Activated CD8-positive, alpha-beta memory T cell treated with anti-CD3 and anti-CD28 coated beads for 48 hours (primary cell): ENCODE measurements around the gene RPP40.
"Not testable (repeated sequence)": the region's sequence is repeated elsewhere in the genome, so short reads cannot be mapped to it uniquely, and the experiment has no call there.

ENCODE experiments used
- DNase-seq, 3 experiments: peaks; one replicate each; pipeline ENCODE4 v3.0.0-alpha.2; 2020; ENCODE audit warnings: low read depth in 2 of 3, low spot score in 2 of 3

Gene RPP40

GRCh38 chr6:5020142-5020541, 16.3 kb upstream of the RPP40 start:
- no peak for DNase-seq

GRCh38 chr6:5014072-5014561, 10.3 kb upstream of the RPP40 start:
- DNase-seq = no peak

GRCh38 chr6:5012519-5012918, 8.7 kb upstream of the RPP40 start:
- no peak for DNase-seq

GRCh38 chr6:5011346-5011745, 7.5 kb upstream of the RPP40 start:
- DNase-seq = no peak

- DNase-seq = no peak
Measured at GRCh38 chr6:5007531-5007930, 3.7 kb upstream of the RPP40 start.

DNA sequence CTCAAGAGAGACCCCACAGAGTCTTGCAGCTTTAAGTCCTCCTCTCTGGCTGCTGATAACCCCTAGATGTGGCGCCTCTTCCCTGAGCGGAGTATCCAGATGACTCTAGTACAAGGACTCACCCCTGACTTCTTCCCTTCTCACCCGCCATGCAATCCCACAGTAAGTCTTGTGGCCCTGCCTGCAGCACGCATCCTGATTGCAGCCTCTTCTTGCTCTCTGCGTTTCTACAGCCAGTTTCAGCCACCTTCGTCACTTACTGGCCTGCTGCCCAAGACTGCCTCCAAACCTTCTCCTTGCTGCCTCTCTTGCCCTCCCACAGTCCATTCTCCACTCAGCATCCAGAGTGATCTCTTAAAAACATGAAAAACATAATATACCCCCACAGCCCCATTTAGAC, 2.4 kb upstream of the RPP40 start:
- no peak for DNase-seq

- not testable (repeated sequence) for DNase-seq
Measured at GRCh38 chr6:5005038-5005433, 1.2 kb upstream of the RPP40 start.

GRCh38 chr6:5004373-5005037, 668 bp upstream of the RPP40 start:
- no peak for DNase-seq

DNA sequence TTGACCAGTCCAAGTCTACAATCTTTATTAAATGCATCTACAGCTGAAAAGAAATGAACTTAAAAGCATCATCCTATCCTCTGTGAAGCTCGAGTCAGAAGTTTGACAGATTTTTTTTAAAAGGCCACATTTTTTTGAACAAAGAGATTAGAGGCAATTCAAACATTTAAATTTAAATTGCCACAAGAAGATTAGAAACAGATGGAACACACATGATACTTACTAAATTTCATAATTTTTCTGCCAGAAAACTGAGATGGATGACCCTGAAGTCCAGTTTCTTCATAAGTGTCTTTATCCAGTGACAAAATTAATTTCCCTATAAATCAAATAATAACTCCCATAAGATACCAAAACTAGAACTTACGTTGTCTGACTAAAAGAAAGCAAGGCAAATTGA, 4.3 kb downstream of the RPP40 start:
- DNase-seq = no peak

DNA sequence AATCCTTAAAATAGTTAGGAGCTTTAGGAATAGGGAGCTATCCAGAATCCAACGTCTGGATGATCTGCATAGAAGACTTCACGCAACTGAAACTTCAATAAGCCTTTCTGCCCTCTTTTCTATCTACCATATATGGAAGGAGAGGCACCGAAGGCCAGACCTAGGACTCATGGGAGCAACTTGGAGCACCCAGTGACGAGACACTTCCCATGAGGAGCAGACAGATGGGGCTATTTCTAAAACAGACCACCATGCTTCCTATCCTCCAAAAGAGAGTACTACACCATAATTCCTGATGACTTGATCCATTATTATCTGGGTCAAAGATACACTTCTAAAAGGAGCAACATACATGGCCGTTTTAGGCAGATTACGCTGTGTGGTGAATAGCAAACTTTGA, 6.0 kb downstream of the RPP40 start:
- DNase-seq = no peak

DNA sequence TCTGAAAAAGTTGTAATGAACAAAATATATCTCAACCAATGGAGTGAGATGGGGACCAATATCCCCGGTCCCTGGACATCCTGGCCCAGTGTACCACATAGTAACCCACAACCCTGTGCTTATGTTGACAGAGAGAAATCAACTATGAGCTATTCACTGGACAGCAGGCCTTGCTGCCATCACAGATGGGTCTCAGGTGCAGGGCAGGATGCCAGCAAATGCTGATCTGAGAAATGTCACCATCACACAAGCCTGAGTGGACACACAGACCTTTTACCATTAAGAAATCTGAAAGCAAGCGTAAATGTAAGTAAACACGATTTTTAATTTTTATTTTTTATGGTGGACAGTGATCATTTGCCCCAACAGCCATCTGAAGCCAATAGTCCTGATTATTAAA, 9.1 kb downstream of the RPP40 start:
- no peak for DNase-seq

GRCh38 chr6:4987432-4987831, 16.4 kb downstream of the RPP40 start:
- no peak for DNase-seq

GRCh38 chr6:4986999-4987398, 16.8 kb downstream of the RPP40 start:
- no peak for DNase-seq

DNA sequence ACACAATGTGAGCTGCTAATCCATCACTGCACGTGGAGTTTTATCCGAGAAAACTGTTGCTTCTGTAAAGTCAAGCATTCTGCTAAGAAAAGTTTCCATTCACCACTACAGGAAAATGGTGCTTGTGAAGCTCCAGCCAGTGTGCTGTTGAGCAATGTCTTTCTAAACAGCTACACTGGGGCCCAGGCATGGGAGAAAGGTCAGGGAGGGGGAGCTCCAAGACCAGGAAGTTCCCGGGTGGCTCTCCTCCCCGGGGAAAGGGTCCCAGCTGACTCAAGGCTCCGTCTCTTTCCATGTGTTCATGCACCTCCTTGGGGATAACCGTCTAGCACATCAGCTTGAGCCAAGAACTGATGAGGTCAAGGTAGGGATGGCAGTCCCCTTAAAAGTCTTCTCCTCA, 20.5 kb downstream of the RPP40 start:
- no peak for DNase-seq

DNA sequence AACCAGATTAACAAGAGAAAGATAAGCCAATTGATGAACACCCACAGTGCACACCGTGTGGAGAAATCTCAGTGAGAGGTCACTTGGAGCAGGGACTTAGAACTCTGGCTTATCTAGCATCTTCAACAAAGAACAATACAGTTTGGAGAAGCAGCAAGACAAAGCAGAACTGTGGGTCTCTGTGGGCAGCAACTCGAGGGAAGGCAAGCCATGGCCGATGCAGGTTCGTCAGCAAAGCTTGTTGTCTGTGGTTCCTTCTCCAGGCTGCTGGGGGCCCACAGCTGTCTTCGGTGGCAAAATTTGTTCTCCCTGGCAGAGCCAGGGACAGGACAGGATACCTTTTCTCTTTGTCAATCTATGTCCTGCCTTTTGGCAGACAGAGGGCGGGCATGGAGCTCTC, 22.1 kb downstream of the RPP40 start:
- DNase-seq = no peak

- DNase-seq = no peak
Measured at GRCh38 chr6:4979426-4979825, 24.4 kb downstream of the RPP40 start.

DNA sequence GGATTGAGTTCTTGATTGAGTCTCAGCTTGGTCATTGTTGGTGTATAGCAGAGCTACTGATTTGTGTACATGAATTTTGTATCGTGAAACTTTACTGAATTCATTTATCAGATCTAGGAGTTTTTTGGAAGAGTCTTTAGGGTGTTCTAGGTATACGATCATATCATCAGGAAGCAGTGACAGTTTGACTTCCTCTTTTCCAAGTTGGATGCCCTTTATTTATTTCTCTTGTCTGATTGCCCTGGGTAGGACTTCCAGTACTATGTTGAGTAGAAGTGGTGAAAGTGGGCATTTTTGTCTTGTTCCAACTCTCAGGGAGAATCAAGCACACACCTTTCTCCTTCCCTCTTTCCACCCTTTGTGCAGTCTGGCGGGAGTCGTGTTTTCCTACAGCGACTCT, 26.4 kb downstream of the RPP40 start:
- DNase-seq = no peak

DNA sequence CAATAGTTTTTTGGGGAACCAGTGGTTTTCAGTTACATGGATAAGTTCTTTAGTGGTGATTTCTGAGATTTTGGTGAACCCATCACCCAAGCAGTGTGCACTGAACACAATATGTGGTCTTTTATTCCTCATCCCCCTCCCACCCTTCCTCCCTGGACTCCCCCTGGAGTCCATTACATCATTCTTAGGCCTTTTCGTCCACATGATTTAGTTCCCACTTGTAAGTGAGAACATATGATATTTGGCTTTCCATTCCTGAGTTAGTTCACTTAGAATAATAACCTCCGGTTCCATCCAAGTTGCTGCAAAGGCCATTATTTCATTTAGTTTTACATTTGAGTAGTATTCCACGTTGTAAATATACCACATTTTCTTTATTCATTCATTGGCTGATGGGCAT, 28.3 kb downstream of the RPP40 start:
- DNase-seq = no peak

DNA sequence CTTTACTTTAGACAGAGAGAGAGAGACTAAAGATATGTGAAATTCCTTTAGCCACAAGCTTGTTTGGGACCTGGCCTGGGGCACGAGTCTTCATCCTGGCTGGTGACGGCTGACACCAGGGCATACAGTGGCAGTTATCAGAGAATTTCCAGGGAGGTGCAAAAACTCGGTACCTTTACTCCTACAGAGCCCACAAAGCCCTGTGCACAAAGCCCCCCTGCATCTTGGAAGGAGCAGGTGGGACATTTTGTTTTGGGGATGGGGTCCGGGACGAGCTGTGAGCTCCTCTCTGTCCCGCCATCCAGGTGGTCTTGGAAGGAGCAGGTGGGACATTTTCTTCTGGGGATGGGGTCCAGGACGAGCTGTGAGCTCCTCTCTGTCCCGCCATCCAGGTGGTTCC, 28.9 kb downstream of the RPP40 start:
- no peak for DNase-seq

GRCh38 chr6:4973982-4974745, 29.7 kb downstream of the RPP40 start:
- DNase-seq = no peak

DNA sequence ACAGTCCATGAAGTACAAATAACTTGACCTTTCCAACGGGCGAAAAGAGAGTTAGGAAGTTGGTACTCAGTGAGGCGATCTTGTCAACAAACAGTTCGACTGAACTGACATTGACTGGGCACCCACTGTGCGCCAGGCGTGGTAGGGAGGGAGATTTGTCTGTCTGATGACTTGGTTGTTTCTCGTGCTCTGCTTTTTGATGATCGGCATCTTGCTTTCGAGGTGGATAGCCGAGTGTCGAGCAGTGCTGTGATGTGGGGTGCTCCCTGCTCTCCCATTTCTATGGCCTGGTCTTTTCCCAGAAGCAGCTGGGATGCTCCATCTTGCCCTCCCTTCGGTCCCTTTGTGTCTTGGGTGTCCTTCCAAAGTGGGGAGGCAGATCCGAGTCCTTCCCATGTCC, 30.4 kb downstream of the RPP40 start:
- no peak for DNase-seq

DNA sequence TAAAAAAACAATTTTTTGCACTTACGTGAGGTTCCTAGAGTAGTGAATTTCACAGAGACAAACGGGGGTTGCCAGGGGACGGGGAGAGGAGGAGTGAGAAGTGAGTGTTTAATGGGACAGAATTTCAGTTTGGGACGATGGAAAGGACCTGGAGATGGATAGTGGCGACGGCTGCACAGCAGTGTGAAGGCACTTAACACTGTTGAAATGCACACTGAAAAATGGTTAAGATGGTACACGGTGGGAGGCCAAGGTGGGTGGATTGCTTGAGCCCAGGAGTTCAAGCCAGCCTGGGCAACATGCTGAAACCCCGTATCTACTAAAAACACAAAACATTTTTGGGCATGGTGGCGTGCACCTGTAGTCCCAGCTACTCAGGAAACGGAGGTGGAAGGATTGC, 31.4 kb downstream of the RPP40 start:
- no peak for DNase-seq

DNA sequence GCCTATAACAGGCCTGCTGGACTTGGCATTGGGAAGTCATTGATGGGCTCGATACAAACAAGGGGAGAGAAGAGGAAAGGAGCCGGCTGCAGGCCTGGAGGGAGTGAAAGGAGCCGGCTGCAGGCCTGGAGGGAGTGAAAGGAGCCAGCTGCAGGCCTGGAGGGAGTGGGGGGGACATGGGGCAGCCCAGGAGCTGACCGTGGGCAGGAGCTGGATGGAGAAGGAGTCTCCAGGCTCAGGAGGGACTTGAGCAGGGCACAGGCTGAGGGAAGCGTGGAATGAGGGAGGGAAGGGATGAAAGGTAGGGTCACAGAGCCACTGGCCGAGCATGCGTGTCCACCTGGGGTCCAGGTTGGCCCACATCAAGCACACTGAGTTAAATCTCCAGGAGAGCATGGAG, 32.0 kb downstream of the RPP40 start:
- DNase-seq = no peak
